GM10266 (cell line): Measurements from ENCODE around the gene DPF1.

ENCODE experiments used
- DNase-seq: peaks from one replicate; pipeline ENCODE4 v3.0.0; 2012; ENCODE audit errors: extremely low spot score
- TF ChIP-seq, protein P1 (sequence below): IDR thresholded peaks from 2 replicates; pipeline ENCODE4 v1.5.1; 2012; ENCODE audit warnings: mild to moderate bottlenecking, low read depth; ENCODE audit not compliant: control insufficient read depth, insufficient read depth; ENCODE audit errors: missing control alignments

DPF1 gene

DNA sequence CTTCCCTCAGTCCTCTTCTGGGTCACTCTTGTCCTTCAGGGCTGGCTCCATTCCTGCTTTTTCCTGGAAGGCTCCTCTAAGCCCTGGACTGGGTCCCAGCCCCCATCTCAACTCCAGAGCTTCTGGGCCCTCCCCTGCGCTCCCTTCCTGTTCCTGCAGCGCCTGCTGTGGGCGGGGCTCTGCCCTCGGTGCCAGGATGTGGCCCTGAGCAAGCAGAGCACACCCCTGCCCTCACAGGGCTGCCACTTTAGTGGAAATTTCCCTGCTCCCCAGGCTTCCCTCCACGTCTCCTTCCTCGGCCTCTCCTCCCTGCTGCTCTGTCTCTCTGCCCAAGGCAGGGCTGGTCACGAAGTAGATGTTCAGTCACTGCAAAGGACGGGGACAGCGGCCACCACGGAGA lies 28.8 kb downstream of the DPF1 start:
- TF ChIP-seq, protein P1, sequence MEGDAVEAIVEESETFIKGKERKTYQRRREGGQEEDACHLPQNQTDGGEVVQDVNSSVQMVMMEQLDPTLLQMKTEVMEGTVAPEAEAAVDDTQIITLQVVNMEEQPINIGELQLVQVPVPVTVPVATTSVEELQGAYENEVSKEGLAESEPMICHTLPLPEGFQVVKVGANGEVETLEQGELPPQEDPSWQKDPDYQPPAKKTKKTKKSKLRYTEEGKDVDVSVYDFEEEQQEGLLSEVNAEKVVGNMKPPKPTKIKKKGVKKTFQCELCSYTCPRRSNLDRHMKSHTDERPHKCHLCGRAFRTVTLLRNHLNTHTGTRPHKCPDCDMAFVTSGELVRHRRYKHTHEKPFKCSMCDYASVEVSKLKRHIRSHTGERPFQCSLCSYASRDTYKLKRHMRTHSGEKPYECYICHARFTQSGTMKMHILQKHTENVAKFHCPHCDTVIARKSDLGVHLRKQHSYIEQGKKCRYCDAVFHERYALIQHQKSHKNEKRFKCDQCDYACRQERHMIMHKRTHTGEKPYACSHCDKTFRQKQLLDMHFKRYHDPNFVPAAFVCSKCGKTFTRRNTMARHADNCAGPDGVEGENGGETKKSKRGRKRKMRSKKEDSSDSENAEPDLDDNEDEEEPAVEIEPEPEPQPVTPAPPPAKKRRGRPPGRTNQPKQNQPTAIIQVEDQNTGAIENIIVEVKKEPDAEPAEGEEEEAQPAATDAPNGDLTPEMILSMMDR, result no peak
- no peak for DNase-seq

DNA sequence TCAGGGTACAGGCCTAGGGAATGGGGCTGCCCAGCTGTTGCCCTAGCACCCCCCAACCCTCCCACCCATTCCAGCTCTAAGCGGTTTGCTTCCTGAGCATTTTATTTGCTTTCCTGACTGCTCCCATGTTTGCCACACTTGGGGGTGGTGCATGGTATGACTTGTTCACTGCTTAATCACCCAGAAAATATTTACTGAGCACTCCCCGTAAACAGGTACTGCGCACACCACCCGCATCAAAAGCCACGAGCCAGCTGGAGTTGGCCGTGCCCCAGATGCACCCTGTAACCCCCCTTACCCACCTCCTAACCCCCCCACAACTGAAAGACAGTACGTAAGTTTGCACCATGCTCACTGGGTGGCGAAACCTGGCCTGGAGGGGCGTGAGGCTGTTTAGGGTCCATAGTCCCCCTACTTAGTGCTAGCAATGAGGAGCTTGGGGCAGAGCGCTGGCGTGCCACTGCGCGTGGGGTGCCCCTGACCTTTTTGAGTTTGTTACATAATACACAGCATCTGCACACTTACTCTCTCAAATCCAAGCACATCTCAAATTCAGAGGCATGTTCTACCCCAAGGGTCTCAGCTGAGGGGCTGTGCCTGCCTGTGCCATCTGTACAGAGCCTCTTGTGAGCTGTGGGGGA lies 29.8 kb downstream of the DPF1 start:
- TF ChIP-seq, protein P1, result no peak
- DNase-seq, result no peak

DNA sequence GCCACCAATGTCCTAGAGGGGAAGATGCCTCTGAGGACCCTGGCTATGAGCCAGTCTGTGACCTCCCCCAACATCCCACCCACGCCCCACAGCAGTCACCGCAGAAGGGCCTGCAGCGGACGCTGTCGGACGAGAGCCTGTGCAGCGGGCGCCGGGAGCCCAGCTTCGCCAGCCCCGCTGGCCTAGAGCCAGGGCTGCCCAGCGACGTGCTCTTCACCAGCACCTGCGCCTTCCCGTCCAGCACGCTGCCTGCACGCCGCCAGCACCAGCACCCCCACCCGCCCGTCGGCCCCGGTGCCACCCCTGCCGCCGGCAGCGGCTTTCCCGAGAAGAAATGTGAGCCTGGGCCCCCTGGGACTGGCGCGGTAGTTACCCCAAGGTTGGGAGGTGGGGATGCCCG lies 30.6 kb downstream of the DPF1 start:
- no peak for DNase-seq
- TF ChIP-seq, protein P1, result no peak

DNA sequence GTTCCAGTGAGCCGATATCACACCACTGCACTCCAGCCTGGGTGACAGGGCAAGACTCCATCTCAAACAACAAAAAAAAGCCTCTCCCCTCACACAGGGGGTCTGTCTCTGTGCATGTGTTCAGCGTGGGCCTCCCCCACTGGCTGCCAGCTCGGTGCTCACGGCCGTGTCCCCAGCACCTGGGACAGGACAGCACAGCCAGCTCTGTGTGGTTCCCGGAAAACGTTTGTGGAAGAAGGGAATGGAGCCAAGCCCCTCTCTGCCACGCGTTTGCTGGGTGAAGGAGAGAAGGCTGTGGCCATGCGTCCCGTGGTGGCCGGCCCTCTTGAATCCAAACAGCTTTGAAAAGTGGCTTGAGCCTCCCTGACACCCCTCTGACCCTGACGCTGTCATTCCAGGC lies 32.3 kb downstream of the DPF1 start:
- TF ChIP-seq, protein P1, result no peak
- no peak for DNase-seq

DNA sequence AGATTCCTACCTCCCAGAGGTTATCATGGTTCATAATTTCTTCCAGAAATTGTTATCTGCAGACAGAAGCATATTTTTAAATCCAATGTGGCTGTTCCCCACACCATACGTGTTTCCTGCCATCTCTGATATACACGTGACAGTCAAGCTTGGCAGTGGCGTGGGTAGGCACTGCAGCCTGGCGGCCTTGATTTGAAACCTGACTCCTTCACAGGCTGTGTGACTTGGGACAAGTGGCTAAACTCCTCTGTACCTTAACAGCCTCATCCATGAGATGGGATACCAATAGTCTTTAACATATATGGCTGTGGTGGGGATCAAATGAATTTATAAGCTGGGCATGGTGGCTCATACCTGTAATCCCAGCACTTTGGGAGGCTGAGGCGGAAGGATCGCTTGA lies 33.2 kb downstream of the DPF1 start:
- DNase-seq, result no peak
- TF ChIP-seq, protein P1, result no peak

DNA sequence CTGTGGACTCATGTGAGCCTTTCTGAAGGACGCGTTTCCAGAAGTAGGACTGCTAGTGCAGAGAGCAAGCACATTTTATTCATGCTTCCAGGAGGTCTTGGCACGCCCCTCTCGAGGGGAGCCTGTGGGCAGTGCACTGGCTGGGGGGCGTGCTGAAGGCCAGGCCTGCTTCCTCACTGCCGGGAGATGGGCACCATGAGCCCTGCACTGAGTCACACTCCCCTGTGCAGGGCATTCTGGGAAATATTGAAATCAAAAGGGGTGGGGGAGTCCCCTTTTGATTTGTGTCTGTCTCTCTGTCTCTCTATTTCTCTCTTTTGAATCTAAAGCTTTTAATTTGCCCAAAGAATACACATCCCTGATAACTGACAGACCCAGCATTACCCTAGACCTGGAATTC lies 34.0 kb downstream of the DPF1 start:
- TF ChIP-seq, protein P1, result no peak
- no peak for DNase-seq

DNA sequence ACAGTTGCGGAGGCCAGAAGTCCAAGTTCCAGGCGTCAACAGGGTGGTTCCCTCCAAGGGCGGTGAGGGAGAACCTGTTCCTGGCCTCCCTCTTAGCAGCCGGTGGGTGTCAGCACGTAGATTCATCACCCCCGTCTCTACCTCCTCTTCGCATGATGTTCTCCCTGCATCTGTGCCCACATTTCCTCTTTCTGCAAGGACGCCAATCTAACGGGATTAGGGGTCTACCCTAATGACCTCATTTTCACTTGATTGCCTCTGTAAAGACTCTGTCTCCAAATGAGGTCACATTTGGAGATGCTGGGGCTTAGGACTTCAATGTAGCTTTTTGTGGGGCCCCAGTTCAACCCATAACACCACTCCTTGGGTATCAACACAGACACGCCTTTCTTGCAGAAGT lies 38.5 kb downstream of the DPF1 start:
- DNase-seq, result no peak
- TF ChIP-seq, protein P1, result no peak
